Right ventricle myocardium inferior (tissue), 1 donor: ENCODE data around the gene ANKRD17. TPM values are rescaled to one million over a fixed set of nuclear protein-coding genes. Genes with fewer than 3 reads are reported as not detected.

ENCODE experiments used
- ATAC-seq: fragments of 200-7000 bp; cut with Tn5 transposase; one replicate; pipeline ENCODE4 v1.9.1; 2020; ENCODE audit warnings: mild to moderate bottlenecking, moderate library complexity
- DNase-seq: peaks from one replicate; pipeline ENCODE4 v3.0.0; 2021; ENCODE audit errors: missing footprints
- intact Hi-C: fragments of 100-400 bp; cut with DNase I; formaldehyde crosslinking; loops from one replicate; pipeline ENCODE4 v1.11.0; 2022
- total RNA-seq: library from RNA; stranded (reverse); fragmentation: NEBNext Ultra II Directional; extraction: Animal tissue kit (Norgen Biotek cat#: 25700); gene quantifications from one replicate; pipeline ENCODE4 v1.2.1, GENCODE V29; 2021
- donor health status: DM: no; HTN: yes; CAD: no; lungs with severe emphysema.

The ANKRD17 gene
- total RNA-seq, 1 donor from 2014 or later: 50.7 TPM

- ATAC-seq (no peak), DNase-seq (no peak)
- intact Hi-C loops: no loop called here
Observed at GRCh38 chr4:73166212-73166611, 92.4 kb downstream of the ANKRD17 start.

- ATAC-seq (peak; percentile 23), DNase-seq (no peak)
- intact Hi-C loops: no loop called here
Observed at GRCh38 chr4:73161527-73162185, 96.9 kb downstream of the ANKRD17 start.

GRCh38 chr4:73156394-73156793, 102.2 kb downstream of the ANKRD17 start:
- DNase-seq (no peak), ATAC-seq (no peak)
- intact Hi-C loops: no loop called here

GRCh38 chr4:73152893-73153292, 105.7 kb downstream of the ANKRD17 start:
- no peak for ATAC-seq
- intact Hi-C loops: no loop called here

GRCh38 chr4:73142995-73143547, 115.5 kb downstream of the ANKRD17 start:
- intact Hi-C loops: no loop called here
- ATAC-seq: no peak
- DNase-seq: no peak

More at GRCh38 chr4:73152893-73153292, 105.7 kb downstream of the ANKRD17 start:
- DNase-seq: no peak

- DNase-seq (no peak), ATAC-seq (no peak)
- intact Hi-C loops: no loop called here
Observed at GRCh38 chr4:73139991-73140390, 118.6 kb downstream of the ANKRD17 start.

- DNase-seq: peak; percentile 20
- intact Hi-C loops: no loop called here
- ATAC-seq: no peak
Observed at GRCh38 chr4:73139245-73139644, 119.4 kb downstream of the ANKRD17 start.

GRCh38 chr4:73137121-73137520, 121.5 kb downstream of the ANKRD17 start:
- intact Hi-C loops: no loop called here
- DNase-seq (no peak), ATAC-seq (no peak)

- DNase-seq (no peak), ATAC-seq (no peak)
- intact Hi-C loops: no loop called here
Observed at GRCh38 chr4:73133784-73134183, 124.8 kb downstream of the ANKRD17 start.

- no peak for DNase-seq
- intact Hi-C loops: no loop called here
- no peak for ATAC-seq
Observed at GRCh38 chr4:73131281-73131680, 127.3 kb downstream of the ANKRD17 start.

GRCh38 chr4:73129319-73129718, 129.3 kb downstream of the ANKRD17 start:
- intact Hi-C loops: loop anchor here (5.0 kb wide), 1 partner anchor 128 kb away; the partner anchor contains the start of gene ANKRD17
- no peak for DNase-seq
- no peak for ATAC-seq

GRCh38 chr4:73127839-73128453, 130.7 kb downstream of the ANKRD17 start:
- ATAC-seq (peak; percentile 44), DNase-seq (no peak)
- intact Hi-C loops: loop anchor here (5.0 kb wide), 1 partner anchor 129 kb away; the partner anchor contains the start of gene ANKRD17

- DNase-seq (no peak), ATAC-seq (no peak)
- intact Hi-C loops: no loop called here
Observed at GRCh38 chr4:73109493-73109892, 149.1 kb downstream of the ANKRD17 start.

- no peak for ATAC-seq
- DNase-seq: no peak
- intact Hi-C loops: no loop called here
Observed at GRCh38 chr4:73104695-73105094, 153.9 kb downstream of the ANKRD17 start.

GRCh38 chr4:73103799-73104503, 154.6 kb downstream of the ANKRD17 start:
- no peak for ATAC-seq
- intact Hi-C loops: no loop called here
- DNase-seq: no peak

GRCh38 chr4:73099143-73099542, 159.5 kb downstream of the ANKRD17 start:
- no peak for DNase-seq
- intact Hi-C loops: no loop called here
- ATAC-seq: no peak

GRCh38 chr4:73098713-73099112, 159.9 kb downstream of the ANKRD17 start:
- DNase-seq (no peak), ATAC-seq (no peak)
- intact Hi-C loops: no loop called here

- ATAC-seq (no peak), DNase-seq (no peak)
- intact Hi-C loops: no loop called here
Observed at GRCh38 chr4:73098016-73098415, 160.6 kb downstream of the ANKRD17 start.

GRCh38 chr4:73092868-73093267, 165.7 kb downstream of the ANKRD17 start:
- ATAC-seq (no peak), DNase-seq (no peak)
- intact Hi-C loops: no loop called here

- intact Hi-C loops: no loop called here
- DNase-seq (no peak), ATAC-seq (no peak)
Observed at GRCh38 chr4:73090738-73091137, 167.9 kb downstream of the ANKRD17 start.
